ENCODE results near the gene LYL1. TPM values are rescaled to one million over a fixed set of nuclear protein-coding genes. Genes with fewer than 3 reads are reported as not detected.

Gene LYL1
- total and polyA plus RNA-seq, 9 of the 15 experiments (the other 6 are each of a cell fraction or from before 2014, with no cell fraction given): 1.3 to 266 (median 34.0) TPM

DNA sequence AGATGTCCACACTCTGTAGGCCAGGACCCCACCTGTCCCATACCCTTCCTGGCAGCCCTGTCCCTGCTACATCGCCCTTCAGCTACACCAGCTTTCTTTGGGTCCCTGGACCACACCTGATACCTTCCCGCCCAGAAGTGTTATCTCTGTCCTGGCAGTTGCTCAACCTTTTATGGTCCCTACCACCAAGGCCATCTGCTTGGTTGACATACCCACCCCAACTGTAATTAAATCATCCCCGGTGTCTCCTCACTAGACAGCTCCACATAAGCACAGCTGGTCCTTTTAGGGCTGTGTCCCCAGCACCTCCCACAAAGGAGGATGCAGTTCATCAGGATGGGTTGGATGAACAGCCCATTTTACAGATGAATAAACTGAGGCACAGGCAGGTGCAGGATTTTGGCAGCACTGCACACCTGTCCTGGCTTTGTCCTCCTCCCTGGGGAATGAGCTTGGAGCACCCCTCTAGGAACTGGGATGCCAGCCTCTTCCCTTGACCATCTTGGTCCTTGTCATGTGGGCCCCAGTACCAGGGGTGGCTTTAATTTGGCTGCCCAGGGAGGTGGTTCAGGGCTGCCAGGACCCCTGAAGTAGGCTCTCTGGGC lies 28.3 kb upstream of the LYL1 start (continued):
- TF ChIP-seq, protein P1, sequence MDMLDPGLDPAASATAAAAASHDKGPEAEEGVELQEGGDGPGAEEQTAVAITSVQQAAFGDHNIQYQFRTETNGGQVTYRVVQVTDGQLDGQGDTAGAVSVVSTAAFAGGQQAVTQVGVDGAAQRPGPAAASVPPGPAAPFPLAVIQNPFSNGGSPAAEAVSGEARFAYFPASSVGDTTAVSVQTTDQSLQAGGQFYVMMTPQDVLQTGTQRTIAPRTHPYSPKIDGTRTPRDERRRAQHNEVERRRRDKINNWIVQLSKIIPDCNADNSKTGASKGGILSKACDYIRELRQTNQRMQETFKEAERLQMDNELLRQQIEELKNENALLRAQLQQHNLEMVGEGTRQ (CRISPR knock-in tag; IDR thresholded peaks at IDR 0.05): no peak
- no peak for TF ChIP-seq BDP1 (IDR thresholded peaks at IDR 0.05; ENCODE audit: insufficient read depth, insufficient read length)
- TF ChIP-seq MAZ (CRISPR knock-in tag; conservative IDR thresholded peaks at IDR 0.05 in 1 of 2, IDR thresholded peaks at IDR 0.05 in 1 of 2): no peak
- 0 out of 2 replicates have a peak, but pooled peaks have one; percentile 18 for TF ChIP-seq ZNF121 (CRISPR knock-in tag; conservative IDR thresholded peaks at IDR 0.05)
- no peak for TF ChIP-seq KDM5B (IDR thresholded peaks at IDR 0.05; ENCODE audit: insufficient replicate concordance, low read depth, low read length)
- TF ChIP-seq, protein P2, sequence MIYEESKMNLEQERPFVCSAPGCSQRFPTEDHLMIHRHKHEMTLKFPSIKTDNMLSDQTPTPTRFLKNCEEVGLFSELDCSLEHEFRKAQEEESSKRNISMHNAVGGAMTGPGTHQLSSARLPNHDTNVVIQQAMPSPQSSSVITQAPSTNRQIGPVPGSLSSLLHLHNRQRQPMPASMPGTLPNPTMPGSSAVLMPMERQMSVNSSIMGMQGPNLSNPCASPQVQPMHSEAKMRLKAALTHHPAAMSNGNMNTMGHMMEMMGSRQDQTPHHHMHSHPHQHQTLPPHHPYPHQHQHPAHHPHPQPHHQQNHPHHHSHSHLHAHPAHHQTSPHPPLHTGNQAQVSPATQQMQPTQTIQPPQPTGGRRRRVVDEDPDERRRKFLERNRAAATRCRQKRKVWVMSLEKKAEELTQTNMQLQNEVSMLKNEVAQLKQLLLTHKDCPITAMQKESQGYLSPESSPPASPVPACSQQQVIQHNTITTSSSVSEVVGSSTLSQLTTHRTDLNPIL (CRISPR knock-in tag; IDR thresholded peaks at IDR 0.05): no peak
- TF ChIP-seq MIER1 (IDR thresholded peaks at IDR 0.05; ENCODE audit: low read depth): no peak
- TF ChIP-seq KDM1A (IDR thresholded peaks at IDR 0.05): peak; percentile 58 to 79; a peak in 3 of 4 replicates
- TF ChIP-seq ZNF57 (CRISPR knock-in tag; IDR thresholded peaks at IDR 0.05): no peak

Measured in K562 (cell line).